Right kidney (tissue), 1 donor: Measurements from ENCODE around the gene VWA5B2.

Experiments
- DNase-seq: peaks from one replicate; pipeline ENCODE4 v3.0.0-alpha.2; 2016

Gene VWA5B2

GRCh38 chr3:184223946-184224345 lies 5.4 kb upstream of the VWA5B2 start:
- DNase-seq: no peak

- DNase-seq: no peak
Measured at GRCh38 chr3:184227481-184227935, 1.9 kb upstream of the VWA5B2 start.

GRCh38 chr3:184228376-184229137 lies 828 bp upstream of the VWA5B2 start:
- peak; percentile 16 for DNase-seq

DNA sequence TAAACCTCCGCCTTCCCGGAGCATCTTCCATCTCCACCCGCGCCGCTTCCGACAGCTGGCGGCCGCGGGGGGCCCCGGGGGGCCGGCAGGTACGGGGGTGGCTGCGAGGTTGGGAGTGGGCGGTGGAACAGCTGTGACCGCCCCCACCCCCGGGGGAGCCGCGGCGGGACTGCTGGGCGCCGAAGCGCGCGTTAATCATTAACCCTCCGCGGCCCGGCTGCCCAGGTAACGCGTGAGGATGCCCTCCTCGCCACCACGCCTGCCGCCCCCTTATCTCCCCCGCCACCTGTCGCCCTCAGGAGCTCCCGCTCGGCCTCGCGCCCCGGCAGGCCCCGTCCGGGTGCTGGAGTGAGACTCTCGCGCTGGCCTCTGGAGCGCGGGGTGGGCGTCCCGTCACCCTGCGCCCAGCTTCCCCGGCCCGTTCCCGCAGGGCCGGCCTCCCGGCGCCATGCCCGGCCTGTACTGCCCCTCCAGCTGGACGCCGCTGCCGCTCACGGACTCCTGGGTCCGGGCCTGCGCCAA lies 757 bp downstream of the VWA5B2 start:
- DNase-seq: peak; percentile 43

DNA sequence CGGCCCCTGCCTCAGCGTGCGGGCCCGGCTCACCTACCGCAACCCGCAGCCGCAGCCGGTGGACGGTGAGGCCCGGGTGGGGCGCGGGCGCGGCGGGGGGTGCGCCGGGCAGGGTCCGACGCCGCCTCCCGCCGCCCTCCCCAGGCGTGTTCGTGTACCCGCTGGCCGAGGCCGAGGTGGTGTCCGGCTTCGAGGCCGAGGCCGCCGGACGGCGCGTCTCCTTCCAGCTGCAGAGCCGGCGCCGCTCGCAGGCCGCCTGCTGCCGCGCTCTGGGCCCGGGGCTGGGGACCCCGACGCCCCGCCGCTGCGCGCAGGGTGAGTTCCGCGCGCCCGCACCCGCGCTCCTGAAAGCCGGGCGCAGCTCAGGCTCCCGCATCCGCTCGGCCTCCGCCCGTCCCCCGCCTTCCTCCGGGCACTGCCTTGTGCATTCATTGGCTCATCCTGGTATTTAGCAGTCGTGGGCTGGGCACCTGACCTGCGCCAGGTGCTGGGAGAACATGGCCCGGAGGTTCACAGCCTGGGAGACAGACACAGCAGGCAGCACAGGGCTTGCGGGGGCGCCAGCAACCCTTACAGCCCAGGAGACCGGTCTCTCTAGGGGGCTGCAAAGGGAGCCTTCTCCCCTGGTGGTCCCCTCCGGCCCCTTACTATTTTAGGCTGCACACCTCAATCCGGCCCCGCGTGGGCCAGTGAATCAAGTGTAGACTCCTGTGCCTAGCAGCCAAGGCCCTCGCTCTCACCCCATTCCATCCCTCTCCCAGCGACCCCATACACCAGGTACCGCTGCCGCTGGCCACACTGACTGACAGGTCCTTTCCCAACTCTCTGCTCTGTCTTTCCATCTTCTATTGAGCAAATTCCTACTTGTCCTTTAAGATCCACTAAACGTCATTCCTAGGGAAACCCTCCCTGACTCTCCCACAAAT lies 1.5 kb downstream of the VWA5B2 start:
- peak; percentile 13 for DNase-seq

- DNase-seq: no peak
Measured at GRCh38 chr3:184231671-184232070, 2.3 kb downstream of the VWA5B2 start.

DNA sequence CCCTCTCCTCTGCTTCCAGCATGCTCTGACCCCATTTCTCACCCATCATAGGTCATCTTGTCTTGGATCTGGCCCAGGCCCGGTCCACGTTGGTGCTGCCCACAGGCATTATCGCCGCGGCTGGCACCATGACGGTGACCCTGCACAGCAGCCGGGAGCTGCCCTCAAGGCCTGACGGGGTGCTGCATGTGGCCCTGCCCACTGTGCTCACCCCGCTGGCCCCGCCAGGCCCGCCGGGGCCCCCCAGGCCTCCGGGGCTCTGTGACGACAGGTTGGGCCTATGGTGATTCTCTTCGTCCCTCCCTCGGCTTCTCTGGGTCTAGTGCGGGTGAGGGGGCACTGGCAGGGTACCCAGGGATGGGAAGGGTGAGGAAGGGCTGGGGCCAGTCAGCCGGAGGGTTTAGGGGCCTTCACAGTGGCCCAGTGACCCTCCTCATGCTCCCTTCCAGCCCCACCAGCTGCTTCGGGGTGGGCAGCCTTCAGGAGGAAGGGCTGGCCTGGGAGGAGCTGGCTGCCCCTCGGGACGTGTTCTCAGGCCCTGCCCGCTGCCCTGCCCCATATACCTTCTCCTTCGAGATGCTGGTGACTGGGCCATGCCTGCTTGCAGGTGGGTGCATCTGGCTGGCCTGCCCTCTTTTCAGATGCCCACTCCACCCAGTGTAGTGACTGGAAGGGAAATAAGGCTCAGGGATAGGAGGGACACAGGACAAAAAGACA lies 3.9 kb downstream of the VWA5B2 start:
- DNase-seq: no peak

DNA sequence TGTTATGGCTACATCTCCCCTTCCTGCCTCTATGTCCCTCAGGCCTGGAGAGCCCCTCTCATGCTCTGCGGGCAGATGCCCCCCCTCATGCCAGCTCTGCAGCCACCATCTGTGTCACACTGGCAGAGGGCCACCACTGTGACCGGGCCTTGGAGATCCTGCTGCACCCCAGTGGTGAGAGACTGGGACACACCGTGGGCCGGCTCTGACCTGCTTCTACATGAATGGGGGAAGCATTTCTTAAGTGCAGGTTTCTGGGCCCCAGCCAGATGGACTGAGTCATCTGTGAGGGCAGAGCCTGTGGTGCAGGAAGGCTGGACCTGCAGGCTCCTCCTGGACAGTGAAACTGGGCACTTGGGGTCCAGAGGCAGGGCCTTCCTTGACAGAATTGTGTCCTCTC lies 4.8 kb downstream of the VWA5B2 start:
- DNase-seq: no peak

DNA sequence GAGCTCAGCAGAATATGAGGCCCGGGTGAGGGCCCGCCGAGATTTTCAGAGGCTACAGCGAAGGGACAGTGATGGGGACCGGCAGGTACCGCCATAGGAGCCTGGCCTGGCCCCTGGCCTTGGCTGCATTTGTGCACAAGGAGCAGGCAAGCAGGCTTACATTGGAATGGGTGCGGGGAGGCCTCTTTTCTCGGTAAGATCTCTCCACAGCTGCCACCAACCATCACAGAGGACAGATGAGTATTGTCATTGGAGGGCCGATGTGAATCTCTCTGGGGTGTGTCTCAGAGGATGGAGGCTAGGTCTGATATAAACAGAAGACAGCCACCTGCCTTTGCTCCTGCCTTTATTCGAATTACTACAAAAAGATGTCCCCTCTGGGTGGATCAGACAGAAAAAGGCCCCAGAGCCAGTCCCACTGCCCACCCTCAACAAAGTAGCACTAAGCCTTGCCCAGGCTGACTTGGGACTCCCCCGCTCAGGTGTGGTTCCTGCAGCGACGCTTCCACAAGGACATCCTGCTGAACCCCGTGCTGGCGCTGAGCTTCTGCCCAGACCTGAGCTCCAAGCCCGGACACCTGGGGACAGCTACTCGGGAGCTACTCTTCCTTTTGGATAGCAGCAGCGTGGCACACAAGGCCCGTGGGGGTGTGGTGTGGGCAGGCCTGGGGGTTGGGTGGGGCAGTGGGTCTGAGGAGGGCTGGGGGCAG lies 5.4 kb downstream of the VWA5B2 start:
- no peak for DNase-seq

DNA sequence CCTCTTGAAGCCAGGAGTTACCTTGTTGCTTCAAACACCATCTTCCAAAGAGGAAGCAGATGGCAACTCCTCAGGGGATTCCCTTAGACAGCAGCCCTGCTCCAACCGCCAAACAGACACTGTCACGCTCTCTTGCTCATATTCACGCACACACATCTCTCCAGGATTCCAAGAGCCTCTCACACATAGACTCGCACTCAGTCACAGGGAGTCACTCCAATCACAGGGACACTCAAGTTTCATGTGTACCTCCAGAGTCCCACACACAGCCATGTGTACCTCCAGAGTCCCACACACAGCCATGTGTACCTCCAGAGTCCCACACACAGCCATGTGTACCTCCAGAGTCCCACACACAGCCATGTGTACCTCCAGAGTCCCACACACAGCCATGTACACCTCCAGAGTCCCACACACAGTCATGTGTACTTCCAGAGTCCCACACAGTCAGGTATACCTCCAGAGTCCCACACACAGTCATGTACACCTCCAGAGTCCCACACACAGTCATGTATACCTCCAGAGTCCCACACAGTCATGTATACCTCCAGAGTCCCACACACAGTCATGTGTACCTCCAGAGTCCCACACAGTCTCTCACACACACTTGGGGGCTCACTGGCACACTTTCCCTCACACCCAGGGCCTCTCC lies 6.1 kb downstream of the VWA5B2 start:
- DNase-seq: no peak

- DNase-seq: no peak
Measured at GRCh38 chr3:184236033-184236410, 6.6 kb downstream of the VWA5B2 start.

- DNase-seq: no peak
Measured at GRCh38 chr3:184236636-184237035, 7.3 kb downstream of the VWA5B2 start.

DNA sequence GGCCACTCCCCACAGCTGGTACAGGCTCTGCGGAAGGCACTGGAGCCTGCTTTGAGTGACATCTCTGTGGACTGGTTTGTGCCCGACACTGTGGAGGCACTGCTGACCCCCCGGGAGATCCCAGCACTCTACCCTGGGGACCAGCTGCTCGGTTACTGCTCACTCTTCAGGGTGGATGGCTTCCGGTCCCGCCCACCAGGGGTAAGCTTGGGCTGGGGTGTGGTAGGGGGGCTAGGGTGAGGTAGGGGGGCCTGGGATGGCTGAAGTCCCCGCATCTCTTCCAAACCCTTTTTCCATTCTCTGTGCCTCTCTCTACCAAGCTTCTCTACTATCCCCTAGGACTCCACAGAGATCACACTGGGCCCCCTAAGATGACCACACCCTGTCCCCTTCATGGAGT lies 7.8 kb downstream of the VWA5B2 start:
- no peak for DNase-seq

DNA sequence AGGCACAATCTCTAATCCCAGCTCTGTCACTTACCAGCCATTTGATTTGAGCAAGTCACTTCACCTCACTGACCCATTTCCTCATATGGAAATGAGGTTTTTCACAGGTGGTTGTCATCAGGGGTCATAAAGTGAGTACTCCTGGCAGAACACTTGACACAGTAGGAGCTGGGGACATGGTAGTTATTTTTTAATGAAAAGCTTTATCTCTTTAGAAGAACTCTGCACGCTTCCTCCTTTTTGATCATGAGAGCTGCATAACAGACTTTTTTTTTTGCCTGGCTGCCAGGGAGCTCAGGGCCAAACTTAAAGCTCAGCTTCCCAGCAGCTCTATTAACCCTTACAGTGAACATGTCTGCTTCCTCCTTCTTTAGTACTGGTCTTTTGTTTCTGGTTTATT lies 8.4 kb downstream of the VWA5B2 start:
- DNase-seq: no peak

- DNase-seq: no peak
Measured at GRCh38 chr3:184238246-184238818, 8.9 kb downstream of the VWA5B2 start.

GRCh38 chr3:184239221-184239620 lies 9.8 kb downstream of the VWA5B2 start:
- DNase-seq: no peak

DNA sequence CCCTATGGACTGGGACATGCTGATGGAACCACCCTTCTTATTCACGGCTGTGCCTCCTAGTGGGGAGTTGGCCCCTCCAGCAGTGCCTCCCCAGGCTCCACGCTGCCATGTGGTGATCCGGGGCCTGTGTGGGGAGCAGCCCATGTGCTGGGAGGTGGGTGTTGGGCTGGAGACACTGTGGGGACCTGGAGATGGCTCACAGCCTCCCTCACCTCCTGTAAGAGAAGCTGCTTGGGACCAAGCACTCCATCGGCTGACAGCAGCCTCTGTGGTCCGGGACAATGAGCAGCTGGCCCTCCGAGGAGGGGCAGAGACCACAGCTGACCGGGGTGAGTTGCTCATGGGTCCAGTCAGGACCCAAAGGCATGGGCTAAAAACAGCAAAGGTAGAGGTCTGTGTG lies 10.3 kb downstream of the VWA5B2 start:
- no peak for DNase-seq

GRCh38 chr3:184240384-184241140 lies 11.2 kb downstream of the VWA5B2 start:
- DNase-seq: peak; percentile 9

DNA sequence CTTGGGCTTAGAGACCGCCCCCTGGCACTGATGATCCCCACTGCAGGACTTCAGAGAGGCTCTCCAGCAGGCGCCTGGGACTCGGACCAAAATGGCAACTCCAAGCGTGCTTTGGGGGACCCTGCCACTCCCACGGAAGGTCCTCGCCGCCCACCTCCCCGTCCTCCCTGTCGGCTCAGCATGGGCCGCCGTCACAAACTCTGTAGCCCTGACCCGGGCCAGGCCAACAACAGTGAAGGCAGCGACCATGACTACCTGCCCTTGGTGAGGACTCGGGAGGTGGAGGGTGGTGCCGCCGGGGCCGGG lies 11.7 kb downstream of the VWA5B2 start:
- no peak for DNase-seq
